Right lobe of liver (tissue), 6 donors: ENCODE data around the gene PHF2. TPM values are rescaled to one million over a fixed set of nuclear protein-coding genes. Genes with fewer than 3 reads are reported as not detected.

ENCODE experiments used
- ATAC-seq, 4 donors: fragments of 200-7000 bp; cut with Tn5 transposase; one replicate each; pipeline ENCODE4 v1.9.1; 2020; ENCODE audit warnings: mild to moderate bottlenecking in 4 of 4, moderate library complexity in 4 of 4
- DNase-seq, 3 donors: peaks; one replicate each; pipeline ENCODE4 v3.0.0-alpha.2; 2020
- H3K27ac ChIP-seq, 3 donors: fragments of 200-600 bp; one replicate each; pipeline ENCODE4 v1.8.0; 2022
- H3K27me3 ChIP-seq, 2 donors: fragments of 200-600 bp; one replicate each; pipeline ENCODE4 v1.8.0; 2022
- H3K36me3 ChIP-seq, 4 donors: fragments of 200-600 bp; sonication (generic) in 1 of 4; one replicate each; pipeline versions ENCODE4 v1.5.1 to v1.8.0; 2017 to 2022; ENCODE audit warnings: control low read depth in 1 of 4
- H3K4me1 ChIP-seq, 4 donors: fragments of 200-600 bp; sonication (generic) in 1 of 4; one replicate each; pipeline versions ENCODE4 v1.5.1 to v1.8.0; 2017 to 2022; ENCODE audit warnings: control low read depth in 1 of 4
- H3K4me3 ChIP-seq, 3 donors: fragments of 200-600 bp; one replicate each; pipeline ENCODE4 v1.8.0; 2022
- H3K9me3 ChIP-seq, 4 donors: fragments of 200-600 bp; sonication (generic) in 1 of 4; one replicate each; pipeline versions ENCODE4 v1.5.1 to v1.8.0; 2017 to 2022; ENCODE audit warnings: control low read depth in 1 of 4
- POLR2A ChIP-seq: fragments of 450-650 bp; IDR thresholded peaks from one replicate; pipeline ENCODE4 v1.6.1; 2017; ENCODE audit warnings: antibody characterized with exemption, mild to moderate bottlenecking
- WGBS: methylation state at CpG from one replicate; pipeline ENCODE4 v1.1.6; 2018; ENCODE audit warnings: low coverage, low lambda C conversion rate; ENCODE audit not compliant: insufficient coverage; ENCODE audit errors: missing lambda C conversion rate; 5-methylcytosine and 5-hydroxymethylcytosine counted together
- intact Hi-C, 2 donors: fragments of 100-400 bp; cut with DNase I; formaldehyde crosslinking; loops; one replicate each; pipeline versions ENCODE4 v1.11.2 to v1.14.1; 2022
- total RNA-seq, 6 experiments: library from RNA; depleted of rRNA in 2 of 6; stranded (reverse); fragments of >200 nt in 2 of 6; fragmentation: NEBNext Ultra II Directional in 3 of 6; extraction: Animal tissue kit (Norgen Biotek cat#: 25700) in 3 of 6; gene quantifications; one replicate each; pipeline versions ENCODE4 v1.1.0 to v1.2.4, GENCODE V29; 2016 to 2023
- TF ChIP-seq, protein P1 (sequence below), 4 donors: fragments of 200-600 bp in 3 of 4; fragments of 450-650 bp in 1 of 4; IDR thresholded peaks; one replicate each; pipeline versions ENCODE4 v1.5.1 to v1.8.0; 2016 to 2022; ENCODE audit warnings: antibody characterized with exemption in 4 of 4, mild to moderate bottlenecking in 2 of 4
- donor health status: DM: no; HTN: yes; CAD: no.
- donor health status: DM: no; HTN: no; CAD: no.
- donor health status: DM: no; HTN: no; CAD: no.
- donor health status: DM: no; HTN: yes; CAD: no.
- donor health status: DM: no; HTN: yes; CAD: no.

Gene PHF2
- total RNA-seq, 6 experiments from 2014 or later = 6.3 to 8.5 (median 6.8) TPM

DNA sequence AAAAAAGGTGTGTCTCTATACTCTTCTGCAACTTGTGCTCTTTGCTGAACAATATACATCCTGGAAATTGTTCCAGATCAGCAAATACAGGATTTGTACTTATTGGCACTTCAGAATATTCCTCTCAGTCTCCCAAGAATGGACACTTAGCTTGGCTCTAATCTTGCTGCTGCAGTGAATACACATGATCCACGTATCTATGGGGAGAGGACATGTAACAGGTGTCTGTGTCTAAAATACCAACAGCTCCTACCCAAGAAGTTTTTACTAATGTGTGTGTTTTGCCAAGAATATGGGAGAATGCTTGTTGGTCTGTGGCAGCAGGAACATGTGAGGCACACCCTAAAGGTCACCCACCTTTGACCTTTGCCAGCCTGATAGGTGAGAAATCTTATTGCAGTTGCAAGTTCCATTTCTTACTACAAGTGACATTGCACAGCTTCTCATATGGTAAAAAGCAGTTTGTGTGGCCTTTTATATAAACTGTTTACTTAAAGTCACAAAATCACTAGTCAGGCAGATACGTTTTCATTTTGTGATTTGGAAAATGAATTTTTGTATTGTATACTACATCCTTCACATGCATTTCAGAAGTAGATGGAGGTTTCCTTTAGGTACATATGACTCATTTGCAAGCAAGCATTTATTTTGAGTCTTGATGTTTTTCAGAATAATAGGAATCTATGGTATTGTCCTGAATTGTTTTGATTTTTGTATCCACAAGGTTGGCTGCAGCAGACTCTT, 35.8 kb downstream of the PHF2 start:
- Histone ChIP-seq H3K9me3 (peaks cover 0 to 5% (median 0%) of the 10 kb centered on the region in 4 donors), H3K36me3 (no peaks in the 10 kb centered on the region), H3K27me3 (no peaks in the 10 kb centered on the region), H3K4me3 (no peak overlapping the region), H3K4me1 (peaks cover 0 to 9% (median 3%) of the 10 kb centered on the region in 4 donors), H3K27ac (no peak overlapping the region)
- intact Hi-C loops = no loop called here
- DNase-seq = peak in 1 of 3 donors; percentile 31
- WGBS = 63% methylated on average over 2 of the region's 2 CpGs
- TF ChIP-seq, protein P1, sequence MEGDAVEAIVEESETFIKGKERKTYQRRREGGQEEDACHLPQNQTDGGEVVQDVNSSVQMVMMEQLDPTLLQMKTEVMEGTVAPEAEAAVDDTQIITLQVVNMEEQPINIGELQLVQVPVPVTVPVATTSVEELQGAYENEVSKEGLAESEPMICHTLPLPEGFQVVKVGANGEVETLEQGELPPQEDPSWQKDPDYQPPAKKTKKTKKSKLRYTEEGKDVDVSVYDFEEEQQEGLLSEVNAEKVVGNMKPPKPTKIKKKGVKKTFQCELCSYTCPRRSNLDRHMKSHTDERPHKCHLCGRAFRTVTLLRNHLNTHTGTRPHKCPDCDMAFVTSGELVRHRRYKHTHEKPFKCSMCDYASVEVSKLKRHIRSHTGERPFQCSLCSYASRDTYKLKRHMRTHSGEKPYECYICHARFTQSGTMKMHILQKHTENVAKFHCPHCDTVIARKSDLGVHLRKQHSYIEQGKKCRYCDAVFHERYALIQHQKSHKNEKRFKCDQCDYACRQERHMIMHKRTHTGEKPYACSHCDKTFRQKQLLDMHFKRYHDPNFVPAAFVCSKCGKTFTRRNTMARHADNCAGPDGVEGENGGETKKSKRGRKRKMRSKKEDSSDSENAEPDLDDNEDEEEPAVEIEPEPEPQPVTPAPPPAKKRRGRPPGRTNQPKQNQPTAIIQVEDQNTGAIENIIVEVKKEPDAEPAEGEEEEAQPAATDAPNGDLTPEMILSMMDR (IDR thresholded peaks at IDR 0.05) = no peak
- no peak for TF ChIP-seq POLR2A
- peak in 1 of 4 donors; percentile 23 for ATAC-seq

DNA sequence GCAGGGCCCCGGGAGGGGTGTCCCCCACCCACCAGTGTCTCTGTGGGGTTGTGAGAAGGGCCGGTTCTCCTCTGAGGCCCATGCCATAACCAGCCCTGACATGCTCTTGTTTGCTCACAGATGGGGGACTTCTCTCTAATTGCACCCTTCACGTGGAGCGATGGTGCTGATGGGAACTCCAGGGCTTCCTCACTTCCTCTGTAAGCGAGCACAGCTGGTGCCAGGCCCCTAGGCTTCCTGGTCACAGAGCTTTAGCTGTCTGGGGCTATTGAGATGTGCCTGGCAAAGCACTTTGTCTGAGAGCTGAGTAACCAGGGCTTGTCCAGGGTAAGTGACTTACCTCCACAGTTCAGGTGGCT, 36.4 kb downstream of the PHF2 start:
- Histone ChIP-seq H3K27me3 (no peaks in the 10 kb centered on the region), H3K4me3 (no peak overlapping the region), H3K9me3 (peaks cover 0 to 5% (median 0%) of the 10 kb centered on the region in 4 donors), H3K36me3 (no peaks in the 10 kb centered on the region), H3K4me1 (peaks cover 0 to 9% (median 3%) of the 10 kb centered on the region in 4 donors), H3K27ac (no peak overlapping the region)
- DNase-seq = peak in 1 of 3 donors; percentile 35
- intact Hi-C loops = no loop called here
- TF ChIP-seq, protein P1 (IDR thresholded peaks at IDR 0.05) = no peak
- TF ChIP-seq POLR2A = no peak
- 54% methylated on average over 2 of the region's 5 CpGs for WGBS
- ATAC-seq = peak in 1 of 4 donors; percentile 16

DNA sequence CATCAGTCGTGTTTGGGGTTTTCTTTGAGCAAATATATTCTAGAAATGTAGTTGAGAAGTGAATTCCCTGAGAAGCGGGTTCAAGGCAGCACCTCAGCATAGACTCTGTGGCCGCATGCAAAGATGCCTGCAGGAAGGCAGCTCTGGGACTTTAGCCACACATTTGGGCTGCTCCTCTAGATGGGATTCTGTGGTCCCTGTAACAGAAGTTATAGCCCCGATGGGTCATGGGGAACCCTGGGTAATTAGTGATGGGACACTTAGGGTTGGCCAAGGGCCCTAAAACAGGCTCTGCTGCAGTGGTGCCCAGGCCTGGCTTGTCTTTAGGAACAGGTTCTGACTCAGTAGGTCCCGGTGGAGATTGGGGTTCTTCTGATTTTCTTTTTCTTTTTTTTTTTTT, 36.8 kb downstream of the PHF2 start:
- ATAC-seq = no peak
- DNase-seq = peak in 1 of 3 donors; percentile 19
- H3K9me3 ChIP-seq = peaks cover 0 to 5% (median 0%) of the 10 kb centered on the region in 4 donors
- no peak overlapping the region for H3K4me3 ChIP-seq
- peaks cover 0 to 9% (median 3%) of the 10 kb centered on the region in 4 donors for H3K4me1 ChIP-seq
- intact Hi-C loops = no loop called here
- H3K27me3 ChIP-seq = no peaks in the 10 kb centered on the region
- H3K27ac ChIP-seq = no peak overlapping the region
- 100% methylated on average over 2 of the region's 5 CpGs for WGBS
- no peaks in the 10 kb centered on the region for H3K36me3 ChIP-seq
- TF ChIP-seq POLR2A = no peak
- TF ChIP-seq, protein P1 (IDR thresholded peaks at IDR 0.05) = no peak

DNA sequence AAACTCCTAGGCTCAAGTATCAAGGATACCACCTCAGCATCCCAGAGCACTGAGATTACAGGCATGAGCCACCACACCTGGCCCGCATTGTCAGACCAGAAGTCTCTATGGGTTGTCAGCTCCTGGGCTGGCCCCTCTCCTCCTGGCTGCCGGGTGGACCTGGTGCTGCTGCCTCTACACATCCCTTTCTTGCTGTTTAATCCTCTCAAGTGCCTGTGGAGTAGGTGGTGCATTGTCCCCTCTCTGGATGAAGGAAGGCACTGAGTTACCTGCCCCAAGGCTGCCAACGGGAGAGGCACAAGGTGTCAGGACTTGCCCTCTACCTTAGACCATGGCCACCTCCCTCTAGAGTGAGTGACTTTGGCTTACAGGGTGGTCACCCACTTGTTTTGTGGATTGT, 37.4 kb downstream of the PHF2 start:
- Histone ChIP-seq H3K9me3 (peaks cover 0 to 5% (median 0%) of the 10 kb centered on the region in 4 donors), H3K27ac (no peak overlapping the region), H3K4me3 (no peak overlapping the region), H3K4me1 (peaks cover 0 to 9% (median 3%) of the 10 kb centered on the region in 4 donors), H3K36me3 (no peaks in the 10 kb centered on the region), H3K27me3 (no peaks in the 10 kb centered on the region)
- 50% methylated on average over 2 of the region's 3 CpGs for WGBS
- intact Hi-C loops = no loop called here
- ATAC-seq (no peak), DNase-seq (peak in 1 of 3 donors; percentile 28)
- TF ChIP-seq POLR2A = no peak
- TF ChIP-seq, protein P1 (IDR thresholded peaks at IDR 0.05) = no peak
